Daoy (cell line): ENCODE measurements around the gene JAKMIP1. TPM values are rescaled to one million over a fixed set of nuclear protein-coding genes. Genes with fewer than 3 reads are reported as not detected.

Experiments used
- DNase-seq: peaks from one replicate; pipeline ENCODE4 v3.0.0-alpha.2; 2015; ENCODE audit warnings: low read depth
- total RNA-seq: library from RNA; depleted of rRNA; stranded (reverse); fragments of >200 nt; shearing (Covaris generic); gene quantifications from 2 replicates; pipeline ENCODE4 v1.2.3, GENCODE V29; 2014

The JAKMIP1 gene
- total RNA-seq, 1 experiment from 2014 or later = 0.40 TPM

GRCh38 chr4:6095023-6095752 is 105.2 kb downstream of the JAKMIP1 start:
- DNase-seq = peak; percentile 81

GRCh38 chr4:6093671-6094070 is 106.7 kb downstream of the JAKMIP1 start:
- DNase-seq = no peak

DNA sequence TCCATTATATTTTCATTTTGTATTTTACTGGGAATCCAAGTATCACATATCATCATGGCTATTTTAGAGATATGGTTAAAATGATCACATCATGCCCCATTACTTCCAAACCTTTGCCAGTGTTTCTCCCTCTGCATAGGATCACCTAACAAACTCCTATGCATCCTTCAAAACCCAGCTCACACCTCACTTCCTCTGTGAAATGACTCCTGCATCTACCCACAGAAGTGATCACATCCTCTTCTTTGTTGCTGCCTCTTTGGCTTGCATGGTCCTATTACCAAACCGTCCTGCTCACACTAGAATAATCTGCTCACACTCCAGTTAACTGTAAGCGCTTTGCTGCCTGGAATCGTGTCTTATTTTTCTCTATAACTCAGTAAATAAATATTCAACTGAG is 107.4 kb downstream of the JAKMIP1 start:
- DNase-seq = no peak

GRCh38 chr4:6092131-6092530 is 108.2 kb downstream of the JAKMIP1 start:
- peak; percentile 36 for DNase-seq

DNA sequence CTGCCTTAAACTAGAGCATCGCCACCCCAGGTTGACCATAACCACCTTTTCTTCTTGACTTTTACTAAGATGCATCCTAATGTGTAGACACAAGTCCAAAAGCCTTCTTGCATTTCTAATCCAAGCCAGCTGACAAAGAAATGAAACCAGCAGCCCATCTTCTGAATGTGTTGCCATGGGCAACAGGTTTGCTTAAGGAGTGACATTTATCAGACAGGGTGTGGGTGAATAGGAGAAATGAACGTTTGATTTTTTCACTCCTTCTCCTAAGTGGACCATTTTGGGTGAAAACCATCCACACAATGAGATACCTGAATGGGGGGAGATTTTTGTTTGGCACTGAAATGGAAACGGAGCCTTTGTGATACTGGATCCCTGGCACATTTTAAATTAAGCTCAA is 109.4 kb downstream of the JAKMIP1 start:
- DNase-seq = no peak

GRCh38 chr4:6088950-6089349 is 111.4 kb downstream of the JAKMIP1 start:
- no peak for DNase-seq

- peak; percentile 50 for DNase-seq
These were observed 112.5 kb downstream of the JAKMIP1 start for GRCh38 chr4:6087669-6088341.

DNA sequence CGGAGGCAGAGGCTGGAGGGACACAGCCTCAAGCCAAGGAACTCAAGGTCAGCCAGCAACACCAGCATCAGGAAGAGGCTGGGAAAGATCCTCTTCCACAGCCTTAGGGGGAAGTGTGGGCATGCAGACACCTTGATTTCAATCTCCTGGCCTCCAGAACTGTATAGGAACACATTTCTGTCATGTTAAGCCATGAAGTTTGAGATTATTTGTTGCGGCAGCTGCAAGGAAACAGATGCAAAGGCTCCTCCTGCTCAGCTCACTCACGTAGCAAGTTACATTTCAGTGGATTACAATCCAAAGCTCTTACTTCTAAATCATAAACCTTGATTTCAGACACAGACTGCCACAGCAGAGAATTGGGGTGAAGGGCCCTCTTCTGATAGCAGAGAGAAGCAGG is 113.5 kb downstream of the JAKMIP1 start:
- DNase-seq = no peak

GRCh38 chr4:6085691-6086628 is 114.4 kb downstream of the JAKMIP1 start:
- no peak for DNase-seq

GRCh38 chr4:6085028-6085690 is 115.2 kb downstream of the JAKMIP1 start:
- DNase-seq = no peak

DNA sequence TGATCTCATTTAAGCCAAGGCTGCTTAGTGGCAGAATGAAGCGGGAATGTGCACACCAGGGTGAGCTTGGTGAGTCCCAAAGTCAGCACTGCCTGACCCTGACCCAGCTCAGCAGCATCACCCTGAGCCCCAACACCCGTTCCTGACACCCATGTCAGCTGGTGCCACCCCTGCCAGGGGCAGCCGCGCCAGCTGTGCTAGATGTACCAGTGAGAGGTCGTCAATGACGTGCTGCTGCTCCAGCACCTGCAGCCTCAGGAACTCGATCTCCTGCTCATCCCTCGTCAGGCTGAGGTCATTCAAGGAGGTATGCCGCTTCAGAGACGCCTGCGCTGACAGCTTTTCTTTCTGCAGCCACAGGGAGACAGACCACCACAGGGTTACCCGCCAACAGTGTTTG is 120.4 kb downstream of the JAKMIP1 start:
- no peak for DNase-seq

DNA sequence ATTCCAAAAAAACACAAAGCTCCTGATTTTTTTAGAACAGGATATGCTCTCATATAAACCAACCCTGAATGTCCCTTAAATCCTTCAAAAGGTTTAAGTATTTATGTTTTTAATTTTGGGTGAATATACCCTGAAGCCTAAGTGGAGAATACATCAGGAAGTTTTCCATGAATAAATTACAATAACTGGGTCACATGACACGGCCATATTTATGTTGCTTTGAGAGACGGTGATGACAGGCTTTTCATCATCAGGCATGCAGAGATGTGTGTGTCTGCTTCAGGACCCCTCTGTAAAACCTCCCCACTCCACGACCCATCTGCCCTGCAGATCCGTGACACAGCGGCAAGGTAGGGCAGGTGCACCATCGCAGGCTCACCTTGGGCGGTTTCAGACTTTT is 121.8 kb downstream of the JAKMIP1 start:
- no peak for DNase-seq

GRCh38 chr4:6076391-6076790 is 124.0 kb downstream of the JAKMIP1 start:
- DNase-seq = no peak

- no peak for DNase-seq
These were observed 125.6 kb downstream of the JAKMIP1 start for GRCh38 chr4:6074758-6075157.

GRCh38 chr4:6071959-6072720 is 128.2 kb downstream of the JAKMIP1 start:
- no peak for DNase-seq

DNA sequence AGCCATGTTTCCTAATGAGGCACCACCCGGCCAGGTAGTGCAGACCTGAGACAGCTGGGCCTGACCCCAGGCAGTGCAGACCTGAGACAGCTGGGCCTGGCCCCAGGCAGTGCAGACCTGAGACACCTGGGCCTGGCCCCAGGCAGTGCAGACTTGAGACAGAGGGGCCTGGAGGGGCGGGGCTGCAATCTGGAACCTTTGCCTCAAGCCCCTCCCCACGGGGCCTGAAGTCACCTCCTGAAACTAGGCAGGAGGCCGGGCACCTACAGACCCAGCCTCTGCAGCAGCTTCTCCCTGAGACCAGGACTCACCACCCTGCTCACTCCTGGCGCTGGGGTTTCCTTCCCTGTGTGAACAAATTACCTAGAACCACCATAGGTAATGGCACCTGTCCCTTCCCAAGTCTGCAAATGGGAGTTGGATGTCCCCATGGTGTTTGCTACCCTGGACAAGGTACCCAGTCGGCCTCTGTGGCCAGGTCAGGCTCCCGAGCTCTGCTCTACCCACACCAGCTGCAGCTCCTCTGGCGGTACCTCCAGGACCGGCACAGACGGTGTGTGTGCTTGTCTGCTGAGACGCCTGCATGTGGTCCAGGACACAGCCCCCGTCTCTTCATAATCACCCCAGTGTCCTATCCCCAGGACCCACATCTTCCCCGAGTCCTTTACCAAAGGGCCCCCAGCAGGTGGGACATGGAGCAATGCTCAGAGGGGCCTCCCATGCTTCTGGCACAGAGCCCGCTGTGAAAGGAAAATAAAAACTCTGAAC is 129.0 kb downstream of the JAKMIP1 start:
- DNase-seq = no peak

DNA sequence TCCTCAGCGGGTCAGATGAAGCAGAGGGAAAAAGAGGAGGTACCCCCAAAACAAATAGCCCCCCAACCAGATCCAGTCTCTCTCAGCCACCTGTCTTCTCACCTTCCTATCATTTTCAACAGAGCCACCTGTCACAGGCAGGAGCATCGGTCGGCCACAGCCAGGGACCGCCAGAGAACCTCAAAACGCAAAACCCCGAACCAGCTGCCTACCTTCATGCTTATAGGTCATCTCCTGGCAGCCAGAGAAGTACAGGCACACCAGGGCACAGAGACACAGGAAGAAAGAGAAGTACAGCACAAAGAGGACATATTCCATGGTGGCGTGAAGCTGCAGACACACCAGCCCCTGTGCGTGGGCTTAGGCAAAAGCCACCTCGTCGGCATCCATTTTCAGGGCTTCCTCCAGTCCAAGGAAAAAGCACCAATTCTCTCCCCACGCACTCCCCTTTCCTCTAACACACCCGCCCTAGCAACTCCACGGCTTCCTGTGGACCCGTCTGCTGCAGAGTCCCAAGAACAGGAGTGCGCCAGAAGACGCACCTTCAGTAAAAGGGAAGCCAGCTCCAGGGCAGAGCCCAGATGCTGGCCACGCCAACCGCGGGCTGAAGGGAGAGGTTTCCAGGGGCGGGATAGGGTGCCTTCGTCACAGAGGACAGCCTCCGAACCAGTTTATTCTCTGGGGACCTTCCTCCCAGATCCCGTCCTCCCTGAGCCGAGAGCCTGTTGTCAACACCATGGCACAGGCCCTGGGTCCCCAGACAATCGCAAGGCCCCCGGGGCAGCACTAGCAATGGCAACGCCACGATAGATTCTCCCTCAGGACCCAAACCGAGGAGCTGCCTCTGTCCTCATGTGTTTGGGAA is 130.3 kb downstream of the JAKMIP1 start:
- no peak for DNase-seq

GRCh38 chr4:6068986-6069385 is 131.4 kb downstream of the JAKMIP1 start:
- DNase-seq = no peak

- DNase-seq = no peak
These were observed 134.3 kb downstream of the JAKMIP1 start for GRCh38 chr4:6065934-6066590.
